ENCODE data around the gene THSD7A. TPM values are rescaled to one million over a fixed set of nuclear protein-coding genes. Genes with fewer than 3 reads are reported as not detected.

THSD7A gene
- polyA plus RNA-seq, 1 experiment: 0.06 TPM

DNA sequence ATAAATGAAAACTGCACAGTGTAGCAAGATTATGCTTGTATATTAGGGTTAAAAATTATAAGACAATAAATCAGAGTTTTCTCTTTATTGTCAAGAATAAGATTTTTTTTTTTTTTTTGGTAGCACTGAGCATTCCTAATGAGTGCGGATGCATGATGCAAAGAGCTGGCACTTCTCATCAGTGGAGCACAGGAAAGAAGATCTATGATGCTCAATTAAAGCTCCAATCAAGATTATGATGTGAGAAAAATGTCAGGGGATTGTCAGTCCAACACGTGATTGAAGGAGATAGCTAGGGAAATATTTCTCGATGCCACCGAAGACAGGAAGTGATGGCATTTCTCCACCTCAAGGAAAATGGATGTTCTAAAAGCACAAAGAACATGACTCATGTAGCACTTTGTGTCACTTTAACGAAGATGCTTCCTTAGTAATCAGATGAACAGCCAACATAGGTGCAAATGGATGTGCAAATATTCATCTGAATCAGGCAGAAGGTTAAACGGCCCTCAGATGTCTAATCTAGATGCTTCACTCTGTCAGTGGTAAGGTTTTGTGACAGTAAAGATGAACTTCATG, 240.9 kb downstream of the THSD7A start:
- TF ChIP-seq, protein P1, sequence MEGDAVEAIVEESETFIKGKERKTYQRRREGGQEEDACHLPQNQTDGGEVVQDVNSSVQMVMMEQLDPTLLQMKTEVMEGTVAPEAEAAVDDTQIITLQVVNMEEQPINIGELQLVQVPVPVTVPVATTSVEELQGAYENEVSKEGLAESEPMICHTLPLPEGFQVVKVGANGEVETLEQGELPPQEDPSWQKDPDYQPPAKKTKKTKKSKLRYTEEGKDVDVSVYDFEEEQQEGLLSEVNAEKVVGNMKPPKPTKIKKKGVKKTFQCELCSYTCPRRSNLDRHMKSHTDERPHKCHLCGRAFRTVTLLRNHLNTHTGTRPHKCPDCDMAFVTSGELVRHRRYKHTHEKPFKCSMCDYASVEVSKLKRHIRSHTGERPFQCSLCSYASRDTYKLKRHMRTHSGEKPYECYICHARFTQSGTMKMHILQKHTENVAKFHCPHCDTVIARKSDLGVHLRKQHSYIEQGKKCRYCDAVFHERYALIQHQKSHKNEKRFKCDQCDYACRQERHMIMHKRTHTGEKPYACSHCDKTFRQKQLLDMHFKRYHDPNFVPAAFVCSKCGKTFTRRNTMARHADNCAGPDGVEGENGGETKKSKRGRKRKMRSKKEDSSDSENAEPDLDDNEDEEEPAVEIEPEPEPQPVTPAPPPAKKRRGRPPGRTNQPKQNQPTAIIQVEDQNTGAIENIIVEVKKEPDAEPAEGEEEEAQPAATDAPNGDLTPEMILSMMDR (IDR thresholded peaks at IDR 0.05; ENCODE audit: low read depth, low read length): no peak
- no peak overlapping the region for H3K27ac ChIP-seq (ENCODE audit: low read depth, low read length)

DNA sequence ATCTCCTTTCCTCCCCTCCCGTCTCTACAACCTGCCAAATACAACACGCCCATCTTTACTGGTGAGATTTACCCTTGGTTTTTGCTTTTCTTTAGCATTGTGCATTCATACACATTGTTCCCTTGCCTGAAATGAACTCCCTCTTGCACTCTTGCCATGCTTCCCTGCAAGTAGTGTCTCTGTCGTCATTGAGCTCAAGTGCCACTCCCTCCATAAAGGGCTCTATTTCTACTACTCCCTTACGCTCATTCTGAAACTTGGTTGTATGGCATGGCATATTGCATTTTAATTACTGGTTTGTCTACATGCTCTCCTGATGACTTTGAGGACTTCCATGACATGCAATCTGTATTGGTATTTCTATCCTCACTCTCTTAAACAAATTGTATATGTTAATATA, 242.7 kb downstream of the THSD7A start:
- Histone ChIP-seq H3K27ac (ENCODE audit: low read depth, low read length) (no peak overlapping the region), H3K4me3 (ENCODE audit: low read depth, low read length) (no peak overlapping the region), H3K9me3 (ENCODE audit: control insufficient read depth, insufficient read depth, low read length) (no peaks in the 10 kb centered on the region), H3K27me3 (ENCODE audit: control insufficient read depth, insufficient read depth, low read length) (no peaks in the 10 kb centered on the region)
- DNase-seq (ENCODE audit: low read depth, low spot score): no peak
- TF ChIP-seq, protein P1 (IDR thresholded peaks at IDR 0.05; ENCODE audit: low read depth, low read length): no peak
- ChIA-PET POLR2A (no interaction called here), CTCF (no interaction called here)

More for the DNA sequence above, 240.9 kb downstream of the THSD7A start:
- ChIA-PET CTCF (no interaction called here), POLR2A (no interaction called here)
- DNase-seq (ENCODE audit: low read depth, low spot score): no peak
- Histone ChIP-seq H3K27me3 (ENCODE audit: control insufficient read depth, insufficient read depth, low read length) (no peaks in the 10 kb centered on the region), H3K9me3 (ENCODE audit: control insufficient read depth, insufficient read depth, low read length) (no peaks in the 10 kb centered on the region), H3K4me3 (ENCODE audit: low read depth, low read length) (no peak overlapping the region)

DNA sequence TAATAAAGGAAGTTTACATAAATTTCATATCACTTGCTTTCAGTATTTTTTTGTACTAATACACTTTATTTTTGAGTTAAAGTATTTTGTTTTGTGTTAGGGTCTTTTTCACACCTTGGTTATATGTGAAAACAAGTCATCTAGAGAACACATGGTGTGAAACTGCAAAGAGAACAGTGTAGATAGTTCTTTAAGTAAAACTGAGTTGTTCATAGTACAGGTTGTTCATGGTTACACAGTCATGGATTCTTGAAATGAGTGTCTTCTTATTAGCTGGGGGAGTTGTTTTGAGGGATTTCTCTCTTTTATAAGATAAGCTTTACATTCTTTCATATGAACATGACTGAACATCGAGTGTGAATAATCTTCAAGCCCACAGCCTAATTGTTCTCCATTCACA, 244.2 kb downstream of the THSD7A start:
- no peak for DNase-seq (ENCODE audit: low read depth, low spot score)
- ChIA-PET POLR2A (no interaction called here), CTCF (no interaction called here)
- Histone ChIP-seq H3K9me3 (ENCODE audit: control insufficient read depth, insufficient read depth, low read length) (no peaks in the 10 kb centered on the region), H3K27me3 (ENCODE audit: control insufficient read depth, insufficient read depth, low read length) (no peaks in the 10 kb centered on the region), H3K27ac (ENCODE audit: low read depth, low read length) (no peak overlapping the region), H3K4me3 (ENCODE audit: low read depth, low read length) (no peak overlapping the region)
- TF ChIP-seq, protein P1 (IDR thresholded peaks at IDR 0.05; ENCODE audit: low read depth, low read length): no peak

DNA sequence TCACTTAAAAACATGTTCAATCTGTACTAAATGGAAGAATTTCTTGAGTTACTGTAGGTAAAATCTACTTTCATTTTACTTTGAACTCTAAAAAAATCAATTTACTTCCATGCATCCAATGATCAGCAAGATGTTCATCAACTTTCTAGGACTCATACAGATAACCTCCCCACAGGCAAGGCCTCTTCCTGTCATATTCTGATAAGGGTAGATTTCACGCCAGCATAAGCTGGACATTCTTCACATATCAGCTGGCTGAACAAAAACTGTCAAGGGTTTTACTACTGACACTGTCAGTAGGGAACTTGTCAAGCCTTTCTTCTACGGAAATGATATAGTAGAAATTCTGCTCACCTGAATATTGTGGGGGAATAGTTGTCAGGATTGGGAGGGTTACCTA, 244.9 kb downstream of the THSD7A start:
- no peak overlapping the region for H3K4me3 ChIP-seq (ENCODE audit: low read depth, low read length)
- H3K27me3 ChIP-seq (ENCODE audit: control insufficient read depth, insufficient read depth, low read length): no peaks in the 10 kb centered on the region
- POLR2A ChIA-PET: no interaction called here
- TF ChIP-seq, protein P1 (IDR thresholded peaks at IDR 0.05; ENCODE audit: low read depth, low read length): no peak
- H3K27ac ChIP-seq (ENCODE audit: low read depth, low read length): no peak overlapping the region
- H3K9me3 ChIP-seq (ENCODE audit: control insufficient read depth, insufficient read depth, low read length): no peaks in the 10 kb centered on the region
- CTCF ChIA-PET: no interaction called here
- DNase-seq (ENCODE audit: low read depth, low spot score): no peak

DNA sequence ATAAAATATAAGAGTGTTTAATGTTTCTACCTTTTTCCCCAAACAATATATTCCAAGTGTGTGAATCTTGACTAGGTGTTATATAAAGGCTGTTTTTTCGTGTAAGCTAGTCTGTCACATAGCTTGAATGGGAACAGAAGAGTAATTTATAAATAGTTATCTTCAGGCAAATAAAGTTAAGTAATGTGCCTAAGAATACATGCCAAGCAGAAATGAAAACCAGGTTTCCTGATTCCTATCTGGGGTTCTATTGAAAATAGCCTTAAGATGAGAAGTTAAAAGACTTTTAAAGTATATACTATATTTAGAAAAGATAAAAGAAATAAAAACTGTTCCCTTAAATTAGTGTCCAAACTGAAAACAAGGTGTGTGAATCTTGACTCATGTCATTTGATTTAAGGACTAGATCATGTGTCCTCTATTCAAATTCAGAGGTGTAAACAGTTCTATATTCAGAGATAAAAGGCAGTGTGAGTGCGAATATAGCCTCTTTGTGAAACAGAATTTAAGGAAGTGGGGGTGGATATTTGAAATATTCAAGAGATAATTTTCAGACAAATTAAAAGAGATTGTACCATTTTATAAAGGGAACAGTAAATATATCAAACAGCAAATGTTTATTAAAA, 247.5 kb downstream of the THSD7A start:
- no peak overlapping the region for H3K4me3 ChIP-seq (ENCODE audit: low read depth, low read length)
- CTCF ChIA-PET: no interaction called here
- no peak overlapping the region for H3K27ac ChIP-seq (ENCODE audit: low read depth, low read length)
- POLR2A ChIA-PET: no interaction called here
- no peak for DNase-seq (ENCODE audit: low read depth, low spot score)
- H3K9me3 ChIP-seq (ENCODE audit: control insufficient read depth, insufficient read depth, low read length): no peaks in the 10 kb centered on the region
- no peaks in the 10 kb centered on the region for H3K27me3 ChIP-seq (ENCODE audit: control insufficient read depth, insufficient read depth, low read length)
- TF ChIP-seq, protein P1 (IDR thresholded peaks at IDR 0.05; ENCODE audit: low read depth, low read length): no peak
